Activated CD4-positive, alpha-beta memory T cell treated with anti-CD3 and anti-CD28 coated beads for 36 hours (primary cell): ENCODE data around the gene LDLRAD2. TPM values are rescaled to one million over a fixed set of nuclear protein-coding genes. Genes with fewer than 3 reads are reported as not detected.
"Not testable (repeated sequence)": the region's sequence is repeated elsewhere in the genome, so short reads cannot be mapped to it uniquely, and the experiment has no call there.

Source experiments
- CTCF ChIA-PET: fragments of 350-600 bp; sonication (Branson Sonifier 250); formaldehyde crosslinking; loops from one replicate; lab custom pipeline; 2021; ENCODE audit warnings: antibody characterized with exemption, inconsistent platforms; lab: Charles Lee
- POLR2A ChIA-PET: fragments of 350-600 bp; sonication (Branson Sonifier 250); formaldehyde crosslinking; loops from one replicate; lab custom pipeline; 2021; ENCODE audit warnings: antibody characterized with exemption; lab: Charles Lee
- DNase-seq: peaks from one replicate; pipeline ENCODE4 v3.0.0-alpha.2; 2020
- H3K27ac Mint-ChIP-seq: one replicate; pipeline ENCODE4 v1.8.0; 2021; ENCODE audit warnings: mixed read lengths
- H3K27me3 Mint-ChIP-seq: one replicate; pipeline ENCODE4 v1.8.0; 2021; ENCODE audit warnings: mixed read lengths
- H3K36me3 Mint-ChIP-seq: one replicate; pipeline ENCODE4 v1.8.0; 2021; ENCODE audit warnings: mixed read lengths
- H3K4me1 Mint-ChIP-seq: one replicate; pipeline ENCODE4 v1.8.0; 2021; ENCODE audit warnings: low read depth, mixed read lengths
- H3K4me3 Mint-ChIP-seq: one replicate; pipeline ENCODE4 v1.8.0; 2021; ENCODE audit warnings: mild to moderate bottlenecking, mixed read lengths
- H3K9me3 Mint-ChIP-seq: one replicate; pipeline ENCODE4 v1.8.0; 2021; ENCODE audit warnings: mixed read lengths
- intact Hi-C: fragments of 100-400 bp; cut with micrococcal nuclease; formaldehyde crosslinking; loops from one replicate; pipeline ENCODE4 v1.15.1; 2023
- total RNA-seq, 2 experiments: library from RNA; stranded (reverse); gene quantifications; one replicate each; pipeline ENCODE4 v1.2.3, GENCODE V29; 2021

Gene LDLRAD2, protein sequence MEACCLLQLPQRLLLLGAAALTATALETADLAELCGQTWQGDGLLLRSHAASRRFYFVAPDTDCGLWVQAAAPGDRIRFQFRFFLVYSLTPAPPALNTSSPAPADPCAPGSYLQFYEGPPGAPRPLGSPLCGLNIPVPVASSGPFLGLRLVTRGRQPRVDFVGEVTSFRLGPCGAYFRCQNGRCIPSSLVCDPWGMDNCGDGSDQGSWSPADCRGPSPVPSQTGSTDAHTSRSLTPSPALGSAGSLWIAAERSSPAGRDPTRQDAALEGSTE
- not detected for total RNA-seq

- ChIA-PET CTCF (no interaction called here), POLR2A (no interaction called here)
- Mint-ChIP-seq H3K36me3 (no peaks in the 10 kb centered on the region), H3K9me3 (no peaks in the 10 kb centered on the region), H3K27ac (no peak within 1 kb of the TSS), H3K4me3 (no peak within 1 kb of the TSS), H3K27me3 (peaks cover 12% of the 10 kb centered on the region), H3K4me1 (peaks cover 2% of the 10 kb centered on the region)
- DNase-seq = no peak
- intact Hi-C loops = no loop called here
These were observed at the start of gene LDLRAD2 for GRCh38 chr1:21811875-21812305. Gene LDLRAD2 (plus strand): TSS chr1:21812265. CDS start chr1:21812452, 187 bp downstream.

DNA sequence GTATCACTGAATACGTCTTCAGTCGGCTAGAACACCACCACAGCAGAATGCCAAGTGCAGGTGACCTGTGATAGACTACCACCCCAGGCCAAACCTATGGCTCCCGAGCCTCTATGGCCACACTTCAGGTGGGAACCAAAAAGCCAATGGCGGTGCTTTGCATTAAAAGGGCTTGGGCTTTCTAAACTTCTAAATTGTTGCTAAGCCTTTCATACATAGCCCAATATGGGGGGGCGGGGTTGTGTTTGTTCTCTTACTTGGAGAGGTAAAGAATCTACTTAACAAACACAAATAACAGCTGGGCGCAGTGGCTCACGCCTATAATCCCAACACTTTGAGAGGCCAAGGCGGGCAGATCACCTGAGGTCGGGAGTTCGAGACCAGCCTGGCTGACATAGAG is 48.8 kb upstream of the LDLRAD2 start:
- CTCF ChIA-PET = no interaction called here
- H3K4me1 Mint-ChIP-seq = peaks cover 61% of the 10 kb centered on the region
- H3K27me3 Mint-ChIP-seq = no peaks in the 10 kb centered on the region
- H3K9me3 Mint-ChIP-seq = no peaks in the 10 kb centered on the region
- peaks cover 2% of the 10 kb centered on the region for H3K36me3 Mint-ChIP-seq
- no peak for DNase-seq
- no peak overlapping the region for H3K27ac Mint-ChIP-seq
- H3K4me3 Mint-ChIP-seq = no peak overlapping the region
- POLR2A ChIA-PET = no interaction called here
- intact Hi-C loops = no loop called here

DNA sequence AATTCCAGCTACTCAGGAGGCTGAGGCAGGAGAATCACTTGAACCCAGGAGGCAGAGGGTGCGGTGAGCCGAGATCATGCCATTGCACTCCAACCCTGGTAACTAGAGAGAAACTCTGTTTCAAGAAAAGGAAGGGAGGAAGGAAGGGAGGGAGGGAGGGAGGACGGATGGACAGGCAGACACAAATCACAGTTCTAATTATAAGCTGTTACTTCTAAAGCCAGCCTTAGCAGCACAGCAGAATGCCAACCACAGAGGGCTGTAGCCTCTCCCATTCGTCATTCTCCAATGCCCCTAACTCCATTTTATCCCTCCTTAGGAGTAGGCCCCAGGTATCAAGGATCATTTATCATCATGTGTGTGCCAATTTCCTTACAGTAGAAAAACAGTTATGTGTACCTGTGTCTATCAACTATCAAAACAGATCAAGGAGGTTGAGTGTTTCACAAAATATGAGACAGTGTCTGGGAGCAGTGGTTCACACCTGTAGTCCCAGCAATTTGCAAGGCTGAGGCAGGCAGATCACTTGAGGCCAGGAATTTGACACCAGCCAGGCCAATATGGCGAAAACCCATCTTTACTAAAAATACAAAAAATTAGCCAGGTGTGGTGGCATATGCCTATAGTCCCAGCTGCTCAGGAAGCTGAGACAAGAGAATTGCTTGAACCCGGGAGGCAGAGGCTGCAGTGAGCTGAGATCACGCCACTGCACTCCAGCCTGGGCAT is 48.2 kb upstream of the LDLRAD2 start:
- Mint-ChIP-seq H3K27ac (no peak overlapping the region), H3K4me1 (peaks cover 67% of the 10 kb centered on the region), H3K9me3 (no peaks in the 10 kb centered on the region), H3K36me3 (peaks cover 2% of the 10 kb centered on the region), H3K4me3 (no peak overlapping the region), H3K27me3 (no peaks in the 10 kb centered on the region)
- ChIA-PET POLR2A (no interaction called here), CTCF (no interaction called here)
- intact Hi-C loops = no loop called here
- no peak for DNase-seq

- H3K4me1 Mint-ChIP-seq = peaks cover 63% of the 10 kb centered on the region
- ChIA-PET CTCF (interaction anchor here (1.7 kb wide), 1 partner anchor 10 kb away, joined by 3 read pairs; no protein-coding TSS in a partner anchor), POLR2A (interaction anchor here (1.7 kb wide), 1 partner anchor 19 kb away, joined by 4 read pairs; the partner anchor contains the start of gene USP48)
- DNase-seq = peak; percentile 64
- H3K27ac Mint-ChIP-seq = no peak overlapping the region
- H3K36me3 Mint-ChIP-seq = peaks cover 2% of the 10 kb centered on the region
- intact Hi-C loops = no loop called here
- H3K27me3 Mint-ChIP-seq = no peaks in the 10 kb centered on the region
- H3K9me3 Mint-ChIP-seq = no peaks in the 10 kb centered on the region
- no peak overlapping the region for H3K4me3 Mint-ChIP-seq
These were observed 47.2 kb upstream of the LDLRAD2 start for GRCh38 chr1:21764615-21765423.

DNA sequence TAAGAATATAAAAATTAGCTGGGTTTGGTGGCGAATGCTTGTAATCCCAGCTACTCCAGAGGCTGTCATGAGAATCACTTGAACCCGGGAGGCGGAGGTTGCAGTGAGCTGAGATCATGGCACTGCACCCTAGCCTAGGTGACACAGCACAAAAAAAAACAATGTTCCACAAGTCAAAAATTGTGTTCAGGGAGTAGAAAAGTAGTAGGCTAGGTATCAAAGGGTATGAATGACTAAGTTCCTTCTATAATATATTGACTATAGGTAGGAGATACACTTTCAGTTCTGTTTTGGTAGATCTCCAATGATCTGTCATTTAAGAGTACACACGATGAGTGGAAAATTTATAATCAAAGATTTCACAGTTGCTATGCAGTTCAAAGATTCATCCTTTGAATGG is 45.9 kb upstream of the LDLRAD2 start:
- intact Hi-C loops = loop anchor here (1.0 kb wide), 1 partner anchor 13 kb away; no protein-coding TSS in a partner anchor
- peaks cover 5% of the 10 kb centered on the region for H3K36me3 Mint-ChIP-seq
- no peaks in the 10 kb centered on the region for H3K27me3 Mint-ChIP-seq
- no peak overlapping the region for H3K4me3 Mint-ChIP-seq
- POLR2A ChIA-PET = interaction anchor here (1.7 kb wide), 1 partner anchor 17 kb away, joined by 4 read pairs; the partner anchor contains the start of gene USP48
- CTCF ChIA-PET = interaction anchor here (1.7 kb wide), 1 partner anchor 12 kb away, joined by 3 read pairs; no protein-coding TSS in a partner anchor
- no peak overlapping the region for H3K27ac Mint-ChIP-seq
- no peaks in the 10 kb centered on the region for H3K9me3 Mint-ChIP-seq
- peaks cover 65% of the 10 kb centered on the region for H3K4me1 Mint-ChIP-seq
- DNase-seq = peak; percentile 28

DNA sequence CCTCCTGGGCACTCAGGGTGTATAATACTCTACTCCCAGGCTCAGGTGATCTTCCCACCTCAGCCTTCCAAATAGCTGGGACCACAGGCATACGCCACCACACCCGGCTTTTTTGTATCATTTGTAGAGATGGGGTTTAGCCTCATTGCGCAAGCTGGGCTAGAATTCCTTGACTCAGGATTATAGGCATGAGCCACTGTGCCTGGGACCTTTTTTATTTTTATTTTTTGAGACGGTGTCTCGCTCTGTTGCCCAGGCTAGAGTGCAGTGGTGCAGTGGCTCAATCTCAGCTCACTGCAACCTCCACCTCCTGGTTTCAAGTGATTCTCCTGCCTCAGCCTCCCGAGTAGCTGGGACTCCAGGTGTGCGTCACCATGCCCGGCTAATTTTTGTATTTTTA is 45.0 kb upstream of the LDLRAD2 start:
- H3K27ac Mint-ChIP-seq, H3K9me3 Mint-ChIP-seq, intact Hi-C loops, H3K4me3 Mint-ChIP-seq, H3K36me3 Mint-ChIP-seq, DNase-seq, H3K27me3 Mint-ChIP-seq, CTCF ChIA-PET: not testable (repeated sequence)
- H3K4me1 Mint-ChIP-seq = peaks cover 60% of the 10 kb centered on the region
- POLR2A ChIA-PET = interaction anchor here (0.6 to 1.6 kb wide), 2 partner anchors 15 to 16 kb away, joined by 3 to 11 read pairs; partner anchors contain the start of gene USP48

DNA sequence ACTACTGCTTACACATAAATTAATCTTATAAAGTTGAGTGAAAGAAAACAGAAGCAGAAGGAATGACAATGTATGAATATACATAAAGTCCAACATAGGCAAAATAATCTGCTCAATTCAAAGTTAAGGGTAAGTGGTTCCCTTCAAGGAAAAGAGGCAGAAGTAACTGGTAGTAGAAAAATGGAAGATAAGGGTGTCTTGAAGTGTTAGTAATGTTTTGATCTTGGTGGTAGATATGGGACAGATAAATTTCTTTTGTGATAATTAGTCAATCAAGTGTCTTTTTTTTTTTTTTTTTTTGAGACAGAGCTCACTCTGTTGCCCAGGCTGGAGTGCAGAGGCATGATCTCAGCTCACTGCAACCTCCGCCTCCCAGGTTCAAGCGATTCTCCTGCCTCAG is 41.9 kb upstream of the LDLRAD2 start:
- H3K4me1 Mint-ChIP-seq = peaks cover 51% of the 10 kb centered on the region
- ChIA-PET CTCF (no interaction called here), POLR2A (interaction anchor here (0.6 kb wide), 1 partner anchor 303 kb away, joined by 3 read pairs; no protein-coding TSS in a partner anchor)

DNA sequence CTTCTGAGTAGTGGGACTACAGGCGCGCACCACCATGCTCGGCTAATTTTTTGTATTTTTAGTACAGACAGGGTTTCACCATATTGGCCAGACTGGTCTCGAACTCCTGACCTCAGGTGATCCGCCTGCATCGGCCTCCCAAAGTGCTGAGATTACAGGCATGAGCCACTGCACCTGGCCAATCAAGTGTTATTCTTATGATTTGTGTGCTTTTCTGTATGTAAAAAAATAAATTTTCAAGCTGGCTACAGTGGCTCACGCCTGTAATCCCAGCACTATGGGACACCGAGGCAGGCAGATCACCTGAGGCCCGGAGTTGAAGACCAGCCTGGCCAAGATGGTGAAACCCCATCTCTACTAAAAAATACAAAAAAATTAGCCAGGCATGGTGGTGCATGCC is 41.5 kb upstream of the LDLRAD2 start:
- CTCF ChIA-PET = interaction anchor here (0.6 kb wide), 1 partner anchor 187 kb away, joined by 4 read pairs; no protein-coding TSS in a partner anchor
- DNase-seq, H3K27me3 Mint-ChIP-seq, H3K27ac Mint-ChIP-seq, intact Hi-C loops, H3K4me3 Mint-ChIP-seq, H3K36me3 Mint-ChIP-seq, H3K9me3 Mint-ChIP-seq: not testable (repeated sequence)
- POLR2A ChIA-PET = interaction anchor here (0.6 kb wide), 1 partner anchor 302 kb away, joined by 3 read pairs; no protein-coding TSS in a partner anchor
- peaks cover 51% of the 10 kb centered on the region for H3K4me1 Mint-ChIP-seq

More for the DNA sequence above, 41.9 kb upstream of the LDLRAD2 start:
- intact Hi-C loops = no loop called here
- Mint-ChIP-seq H3K36me3 (peaks cover 3% of the 10 kb centered on the region), H3K27me3 (no peaks in the 10 kb centered on the region), H3K4me3 (no peak overlapping the region), H3K27ac (no peak overlapping the region), H3K9me3 (no peaks in the 10 kb centered on the region)
- no peak for DNase-seq

DNA sequence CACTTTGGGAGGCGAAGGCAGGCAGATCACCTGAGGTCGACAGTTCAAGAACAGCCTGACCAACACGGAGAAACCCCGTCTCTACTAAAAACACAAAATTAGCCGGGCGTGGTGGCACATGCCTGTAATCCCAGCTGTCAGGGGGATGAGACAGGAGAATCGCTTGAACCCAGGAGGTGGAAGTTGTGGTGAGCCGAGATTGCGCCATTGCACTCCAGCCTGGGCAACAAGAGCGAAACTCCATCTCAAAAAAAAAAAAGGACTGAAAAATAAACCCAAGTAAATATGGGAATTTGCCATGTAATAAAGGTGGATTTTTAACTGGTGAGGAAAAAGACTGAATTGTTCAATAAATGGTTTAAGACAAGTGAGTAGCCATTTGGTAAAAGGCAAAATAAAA is 40.4 kb upstream of the LDLRAD2 start:
- intact Hi-C loops, H3K27ac Mint-ChIP-seq, H3K9me3 Mint-ChIP-seq, H3K36me3 Mint-ChIP-seq, H3K27me3 Mint-ChIP-seq, CTCF ChIA-PET, H3K4me3 Mint-ChIP-seq, DNase-seq, POLR2A ChIA-PET: not testable (repeated sequence)
- peaks cover 50% of the 10 kb centered on the region for H3K4me1 Mint-ChIP-seq

- H3K36me3 Mint-ChIP-seq = peaks cover 8% of the 10 kb centered on the region
- peaks cover 53% of the 10 kb centered on the region for H3K4me1 Mint-ChIP-seq
- CTCF ChIA-PET = no interaction called here
- H3K4me3 Mint-ChIP-seq = no peak overlapping the region
- H3K9me3 Mint-ChIP-seq = peaks cover 3% of the 10 kb centered on the region
- no peaks in the 10 kb centered on the region for H3K27me3 Mint-ChIP-seq
- peak; percentile 43 for DNase-seq
- intact Hi-C loops = no loop called here
- peak overlapping the region; percentile 54 for H3K27ac Mint-ChIP-seq
- POLR2A ChIA-PET = no interaction called here
These were observed 38.5 kb upstream of the LDLRAD2 start for GRCh38 chr1:21773585-21773984.

GRCh38 chr1:21774835-21775549 is 37.1 kb upstream of the LDLRAD2 start:
- Mint-ChIP-seq H3K4me3 (no peak overlapping the region), H3K27ac (no peak overlapping the region), H3K4me1 (peaks cover 54% of the 10 kb centered on the region), H3K36me3 (peaks cover 9% of the 10 kb centered on the region), H3K9me3 (peaks cover 3% of the 10 kb centered on the region), H3K27me3 (no peaks in the 10 kb centered on the region)
- POLR2A ChIA-PET = no interaction called here
- intact Hi-C loops = no loop called here
- CTCF ChIA-PET = no interaction called here
- no peak for DNase-seq
